Ascending aorta (tissue), 2 donors: ENCODE results near the gene BUD13. TPM values are rescaled to one million over a fixed set of nuclear protein-coding genes. Genes with fewer than 3 reads are reported as not detected.
"Not testable (repeated sequence)": the region's sequence is repeated elsewhere in the genome, so short reads cannot be mapped to it uniquely, and the experiment has no call there.

Experiments used
- DNase-seq, 2 donors: peaks; one replicate each; pipeline ENCODE4 v3.0.0-alpha.2; 2019; ENCODE audit warnings: low spot score in 2 of 2
- H3K27ac ChIP-seq, 2 donors: fragments of 200-600 bp; sonication (generic); one replicate each; pipeline ENCODE4 v1.5.1; 2016 to 2017; ENCODE audit warnings: mild to moderate bottlenecking in 1 of 2
- H3K27me3 ChIP-seq: fragments of 200-600 bp; sonication (generic); one replicate; pipeline ENCODE4 v1.5.1; 2017
- H3K36me3 ChIP-seq, 2 donors: fragments of 200-600 bp; sonication (generic); one replicate each; pipeline ENCODE4 v1.5.1; 2016
- H3K4me1 ChIP-seq, 2 donors: fragments of 200-600 bp; sonication (generic); one replicate each; pipeline ENCODE4 v1.5.1; 2016 to 2017; ENCODE audit warnings: mild to moderate bottlenecking in 1 of 2
- H3K4me3 ChIP-seq, 2 donors: fragments of 200-600 bp; sonication (generic); one replicate each; pipeline ENCODE4 v1.5.1; 2016 to 2017; ENCODE audit warnings: mild to moderate bottlenecking in 1 of 2
- H3K9me3 ChIP-seq, 2 donors: fragments of 200-600 bp; sonication (generic); one replicate each; pipeline ENCODE4 v1.5.1; 2016
- CTCF ChIP-seq, 3 experiments: fragments of 200-600 bp in 2 of 3; fragments of 450-650 bp in 1 of 3; sonication (generic) in 2 of 3; IDR thresholded peaks; one replicate each; pipeline ENCODE4 v1.5.1; 2016 to 2019; ENCODE audit warnings: antibody characterized with exemption in 3 of 3, mild to moderate bottlenecking in 1 of 3, moderate library complexity in 1 of 3
- intact Hi-C: fragments of 100-400 bp; cut with DNase I; formaldehyde crosslinking; loops from one replicate; pipeline ENCODE4 v1.15.1; 2023
- total RNA-seq: library from RNA; depleted of rRNA; stranded (reverse); fragments of >200 nt; gene quantifications from one replicate; pipeline ENCODE4 v1.1.0, GENCODE V29; 2016

BUD13 gene
- total RNA-seq, 1 donor from 2014 or later = 23.9 TPM

GRCh38 chr11:116807601-116808261, 34.9 kb upstream of the BUD13 start:
- H3K4me3 ChIP-seq = no peak overlapping the region
- no peak for DNase-seq
- H3K9me3 ChIP-seq = no peaks in the 10 kb centered on the region
- intact Hi-C loops = no loop called here
- H3K36me3 ChIP-seq = no peaks in the 10 kb centered on the region
- no peak for TF ChIP-seq CTCF (IDR thresholded peaks at IDR 0.05)
- no peak overlapping the region for H3K27ac ChIP-seq
- H3K4me1 ChIP-seq = no peaks in the 10 kb centered on the region
- H3K27me3 ChIP-seq = no peaks in the 10 kb centered on the region

GRCh38 chr11:116804001-116804400, 31.2 kb upstream of the BUD13 start:
- intact Hi-C loops = no loop called here
- H3K36me3 ChIP-seq = no peaks in the 10 kb centered on the region
- no peak for DNase-seq

GRCh38 chr11:116801662-116802061, 28.9 kb upstream of the BUD13 start:
- intact Hi-C loops, H3K9me3 ChIP-seq, H3K27ac ChIP-seq, H3K4me1 ChIP-seq, H3K27me3 ChIP-seq, H3K36me3 ChIP-seq, DNase-seq, H3K4me3 ChIP-seq: not testable (repeated sequence)

More at GRCh38 chr11:116804001-116804400, 31.2 kb upstream of the BUD13 start:
- no peak overlapping the region for H3K4me3 ChIP-seq
- no peak overlapping the region for H3K27ac ChIP-seq
- no peak for TF ChIP-seq CTCF (IDR thresholded peaks at IDR 0.05)
- H3K27me3 ChIP-seq = no peaks in the 10 kb centered on the region
- H3K9me3 ChIP-seq = no peaks in the 10 kb centered on the region
- H3K4me1 ChIP-seq = no peaks in the 10 kb centered on the region

DNA sequence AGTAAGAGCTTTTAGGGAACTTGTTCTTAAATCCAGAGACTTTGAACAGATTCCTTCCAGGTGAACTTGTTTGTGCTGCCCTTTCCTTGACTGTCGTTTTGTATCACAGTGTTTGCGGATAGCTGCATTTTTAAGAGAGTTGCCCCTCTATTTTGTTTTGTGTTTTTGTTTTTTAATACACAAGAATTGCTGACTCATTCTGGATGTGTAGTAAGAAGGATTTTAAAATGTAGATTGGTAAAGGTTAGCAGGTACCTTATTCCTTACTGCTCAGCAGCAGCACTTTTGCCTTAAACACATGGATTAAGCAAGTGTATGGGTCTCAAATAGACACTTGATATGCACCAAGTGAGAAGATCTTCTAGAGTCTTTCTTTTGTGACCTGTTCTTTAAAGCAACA, 27.8 kb upstream of the BUD13 start:
- no peak for DNase-seq
- Histone ChIP-seq H3K27me3 (no peaks in the 10 kb centered on the region), H3K9me3 (no peaks in the 10 kb centered on the region), H3K4me3 (no peak overlapping the region), H3K36me3 (no peaks in the 10 kb centered on the region), H3K4me1 (no peaks in the 10 kb centered on the region), H3K27ac (no peak overlapping the region)
- TF ChIP-seq CTCF (IDR thresholded peaks at IDR 0.05) = no peak
- intact Hi-C loops = no loop called here

DNA sequence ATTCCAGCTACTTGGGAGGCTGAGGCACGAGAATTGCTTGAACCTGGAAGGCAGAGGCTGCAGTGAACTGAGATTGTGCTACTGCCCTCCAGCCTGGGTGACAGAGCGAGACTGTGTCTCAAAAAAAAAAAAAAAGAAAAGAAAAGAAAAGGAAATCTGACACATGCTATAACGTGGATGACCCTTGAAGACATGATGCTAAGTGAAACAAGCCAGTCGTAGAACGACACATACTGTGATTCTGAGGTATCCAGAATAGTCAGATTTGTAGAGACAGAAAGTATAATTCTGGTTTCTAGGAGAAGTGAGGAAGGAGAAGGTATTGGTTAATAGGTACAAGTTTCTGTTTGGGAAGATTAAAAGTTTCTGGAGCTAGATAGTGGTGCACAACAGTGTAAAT, 25.6 kb upstream of the BUD13 start:
- Histone ChIP-seq H3K27ac (no peak overlapping the region), H3K27me3 (no peaks in the 10 kb centered on the region), H3K4me1 (no peaks in the 10 kb centered on the region), H3K9me3 (no peaks in the 10 kb centered on the region), H3K4me3 (no peak overlapping the region), H3K36me3 (no peaks in the 10 kb centered on the region)
- TF ChIP-seq CTCF (IDR thresholded peaks at IDR 0.05) = no peak
- intact Hi-C loops = no loop called here
- no peak for DNase-seq

DNA sequence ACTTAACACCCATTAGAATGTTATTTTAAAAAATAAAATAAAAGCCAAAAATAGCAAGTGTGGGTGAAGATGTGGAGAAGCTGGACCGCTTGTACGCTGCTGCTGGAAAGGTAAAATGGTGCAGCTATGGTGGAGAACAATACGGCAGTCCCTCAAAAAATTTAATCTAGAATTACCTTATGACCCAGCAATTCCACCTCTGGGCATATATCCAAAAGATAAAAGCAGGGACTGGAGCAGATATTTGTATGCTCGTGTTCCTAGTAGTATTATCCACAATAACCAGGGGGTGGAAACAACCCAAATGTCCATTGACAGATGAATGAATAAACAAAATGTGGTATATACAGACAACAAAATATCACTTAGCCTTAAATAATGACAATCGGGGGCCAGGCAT, 25.0 kb upstream of the BUD13 start:
- TF ChIP-seq CTCF (IDR thresholded peaks at IDR 0.05) = no peak
- Histone ChIP-seq H3K4me1 (no peaks in the 10 kb centered on the region), H3K4me3 (no peak overlapping the region), H3K9me3 (no peaks in the 10 kb centered on the region), H3K36me3 (no peaks in the 10 kb centered on the region), H3K27ac (no peak overlapping the region), H3K27me3 (no peaks in the 10 kb centered on the region)
- DNase-seq = no peak
- intact Hi-C loops = no loop called here
